ENCODE data around the gene ELK3. TPM values are rescaled to one million over a fixed set of nuclear protein-coding genes. Genes with fewer than 3 reads are reported as not detected.
"Not testable (repeated sequence)": the region's sequence is repeated elsewhere in the genome, so short reads cannot be mapped to it uniquely, and the experiment has no call there.

Gene ELK3
- total RNA-seq, 1 experiment from 2014 or later = 30.9 TPM

DNA sequence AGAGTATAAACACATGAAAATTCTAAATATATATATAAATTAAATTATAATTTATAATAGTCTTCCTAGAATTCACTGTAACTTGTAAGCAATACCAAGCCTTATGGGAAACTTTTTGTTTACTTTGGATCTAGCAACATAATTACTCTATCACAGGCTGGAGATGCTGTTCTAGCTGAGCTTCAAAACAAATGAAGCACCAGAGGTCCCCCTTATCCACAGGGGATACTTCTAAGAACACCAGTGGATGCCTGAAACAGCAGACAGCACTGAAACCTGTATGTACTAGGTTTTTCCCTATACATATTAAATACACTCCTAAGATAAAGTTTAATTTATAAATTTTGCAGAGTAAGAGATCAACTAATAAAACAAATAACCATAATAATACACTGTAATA, 109.5 kb downstream of the ELK3 start:
- no peak for DNase-seq (ENCODE audit: low spot score)

- DNase-seq (ENCODE audit: low spot score) = no peak
These were observed 111.5 kb downstream of the ELK3 start for GRCh38 chr12:96305665-96306064.

GRCh38 chr12:96308881-96309280, 114.7 kb downstream of the ELK3 start:
- no peak for DNase-seq (ENCODE audit: low spot score)

DNA sequence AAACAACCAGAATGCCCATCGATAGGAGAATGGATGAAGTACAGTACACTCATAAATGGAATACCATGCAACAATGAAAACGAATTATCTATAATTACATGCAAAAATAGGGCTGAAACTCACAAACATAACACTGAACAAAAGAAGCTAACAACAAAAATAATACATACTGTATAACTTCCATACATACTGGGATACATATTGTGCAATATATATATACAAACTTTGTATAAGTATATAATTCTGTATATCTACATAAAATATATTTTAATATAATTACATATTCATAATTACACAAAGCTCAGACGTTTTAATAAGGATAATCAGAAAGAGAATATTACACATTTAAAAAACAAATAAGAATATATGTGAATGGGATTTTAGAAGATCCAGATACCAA, 115.9 kb downstream of the ELK3 start:
- DNase-seq (ENCODE audit: low spot score) = no peak

DNA sequence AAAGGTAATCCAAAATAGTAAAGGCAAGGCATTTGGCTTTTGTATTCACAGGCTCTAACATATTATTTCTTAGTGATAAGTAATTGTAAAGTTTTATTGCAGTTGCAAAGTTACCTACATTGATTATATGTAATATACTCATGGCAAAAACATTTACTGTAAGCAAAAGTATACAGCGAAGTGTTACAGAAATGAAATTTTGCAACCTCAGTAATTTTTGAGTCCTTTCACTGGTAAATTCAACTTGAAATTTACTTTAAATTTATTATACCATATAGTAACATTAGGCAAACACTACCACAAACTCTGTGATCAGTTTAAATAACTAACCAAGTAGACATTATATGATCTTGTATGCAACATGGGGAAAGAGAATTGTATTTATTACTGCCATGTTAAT, 117.0 kb downstream of the ELK3 start:
- DNase-seq (ENCODE audit: low spot score) = no peak

GRCh38 chr12:96313606-96314005, 119.4 kb downstream of the ELK3 start:
- no peak for DNase-seq (ENCODE audit: low spot score)

DNA sequence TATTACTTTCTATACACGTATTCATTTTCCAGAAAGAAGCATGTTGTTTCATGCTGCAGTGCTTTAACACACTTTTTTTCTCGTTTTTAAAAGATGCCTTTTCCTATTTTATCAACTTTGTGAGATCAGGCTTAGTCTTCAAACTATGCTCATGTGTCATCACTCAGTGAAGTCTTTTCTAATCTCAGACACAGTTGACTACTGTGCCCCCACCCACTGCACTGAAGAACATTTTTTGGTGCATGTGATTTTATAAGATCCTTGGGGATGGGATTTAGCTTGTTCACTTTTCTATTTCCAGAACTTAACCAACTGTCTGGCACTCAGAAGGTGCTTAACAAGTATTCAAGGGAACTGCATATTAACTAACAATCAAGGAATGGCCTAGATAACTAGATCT, 120.5 kb downstream of the ELK3 start:
- DNase-seq (ENCODE audit: low spot score) = no peak

- not testable (repeated sequence) for DNase-seq (ENCODE audit: low spot score)
These were observed 121.7 kb downstream of the ELK3 start for GRCh38 chr12:96315741-96316481.

DNA sequence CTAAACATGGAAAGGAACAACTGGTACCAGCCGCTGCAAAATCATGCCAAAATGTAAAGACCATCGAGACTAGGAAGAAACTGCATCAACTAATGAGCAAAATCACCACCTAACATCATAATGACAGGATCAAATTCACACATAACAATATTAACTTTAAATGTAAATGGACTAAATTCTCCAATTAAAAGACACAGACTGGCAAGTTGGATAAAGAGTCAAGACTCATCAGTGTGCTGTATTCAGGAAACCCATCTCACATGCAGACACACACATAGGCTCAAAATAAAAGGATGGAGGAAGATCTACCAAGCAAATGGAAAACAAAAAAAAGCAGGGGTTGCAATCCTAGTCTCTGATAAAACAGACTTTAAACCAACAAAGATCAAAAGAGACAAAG, 123.6 kb downstream of the ELK3 start:
- not testable (repeated sequence) for DNase-seq (ENCODE audit: low spot score)

Other genes starting within 250 kb of the ELK3 start
- gene HAL, start 198.0 kb upstream of the ELK3 start, total RNA-seq (2014; rRNA removed; shearing (Covaris generic)) = not detected in 2 replicates
- 87.0 and 92.3 TPM in 2 replicates for gene LTA4H, start 158.8 kb upstream of the ELK3 start, total RNA-seq (2014; rRNA removed; shearing (Covaris generic))
- gene CDK17, start 206.1 kb downstream of the ELK3 start, total RNA-seq (2014; rRNA removed; shearing (Covaris generic)) = 38.9 and 43.3 TPM in 2 replicates

All from A172 (cell line).